HepG2 (cell line): ENCODE results near the gene ZNF540. TPM values are rescaled to one million over a fixed set of nuclear protein-coding genes. Genes with fewer than 3 reads are reported as not detected.

Source experiments
- CREB1 ChIP-seq, 2 experiments: fragments of 450-650 bp in 1 of 2; IDR thresholded peaks; 2 replicates each; pipeline ENCODE4 v1.6.1; 2016 to 2017; ENCODE audit warnings: control low read depth in 1 of 2, mild to moderate bottlenecking in 1 of 2, missing compliant biosample characterization in 1 of 2, missing genetic modification characterization in 1 of 2
- GPN1 ChIP-seq: sonication (generic); formaldehyde crosslinking; IDR thresholded peaks from 2 replicates; pipeline ENCODE4 v1.5.1; 2020; ENCODE audit warnings: missing genetic modification reagents, borderline replicate concordance
- HNRNPL ChIP-seq: fragments of 200-400 bp; formaldehyde crosslinking; IDR thresholded peaks from 2 replicates; pipeline ENCODE4 v1.6.1; 2017; ENCODE audit warnings: mild to moderate bottlenecking, low read depth, low read length
- SKI ChIP-seq: fragments of 450-650 bp; IDR thresholded peaks from one replicate; pipeline ENCODE4 v1.6.1; 2018; ENCODE audit warnings: mild to moderate bottlenecking; ENCODE audit not compliant: partially characterized antibody
- SMAD9 ChIP-seq: sonication (generic); formaldehyde crosslinking; IDR thresholded peaks from 2 replicates; pipeline ENCODE4 v1.5.1; 2020; ENCODE audit warnings: mild to moderate bottlenecking, missing genetic modification reagents
- THAP11 ChIP-seq: IDR thresholded peaks from 2 replicates; pipeline ENCODE4 v1.6.1; 2016; ENCODE audit warnings: missing biosample characterization, missing genetic modification reagents
- TSC22D2 ChIP-seq: sonication (generic); formaldehyde crosslinking; IDR thresholded peaks from 2 replicates; pipeline ENCODE4 v1.5.1; 2020; ENCODE audit warnings: missing genetic modification reagents, mild to moderate bottlenecking, borderline replicate concordance
- ZFP90 ChIP-seq: sonication (generic); formaldehyde crosslinking; IDR thresholded peaks from 2 replicates; pipeline ENCODE4 v1.8.0; 2022; ENCODE audit warnings: missing genetic modification reagents, mild to moderate bottlenecking, inconsistent platforms, borderline replicate concordance
- ZNF20 ChIP-seq: sonication (generic); formaldehyde crosslinking; IDR thresholded peaks from 2 replicates; pipeline ENCODE4 v1.4.0; 2020; ENCODE audit warnings: mild to moderate bottlenecking, moderate library complexity, missing genetic modification reagents
- ZNF720 ChIP-seq: sonication (generic); formaldehyde crosslinking; IDR thresholded peaks from 2 replicates; pipeline ENCODE4 v1.4.0; 2020; ENCODE audit warnings: missing genetic modification reagents
- ZNF776 ChIP-seq: sonication (generic); formaldehyde crosslinking; IDR thresholded peaks from 2 replicates; pipeline ENCODE4 v1.4.0; 2020; ENCODE audit warnings: mild to moderate bottlenecking, missing genetic modification reagents
- ZNF782 ChIP-seq: sonication (generic); formaldehyde crosslinking; IDR thresholded peaks from 2 replicates; pipeline ENCODE4 v1.4.0; 2020; ENCODE audit warnings: missing genetic modification reagents, mild to moderate bottlenecking, borderline replicate concordance
- ZNF891 ChIP-seq: sonication (generic); formaldehyde crosslinking; IDR thresholded peaks from 2 replicates; pipeline ENCODE4 v1.5.0; 2020; ENCODE audit warnings: mild to moderate bottlenecking, missing genetic modification reagents
- ZZZ3 ChIP-seq: sonication (generic); formaldehyde crosslinking; IDR thresholded peaks from 2 replicates; pipeline ENCODE4 v1.4.0; 2020; ENCODE audit warnings: missing genetic modification reagents, mild to moderate bottlenecking, borderline replicate concordance
- polyA plus RNA-seq, 8 experiments: library from polyadenylated mRNA; depleted of rRNA in 3 of 8; stranded (reverse) in 7 of 8; unstranded in 1 of 8; fragments of >200 nt; fragmentation: Illumina TruSeq in 4 of 8; extraction: Trizol in 4 of 8; gene quantifications; 2 replicates each; pipeline versions ENCODE4 v1.2.1 to v1.2.3, GENCODE V29; 2011 to 2016; ENCODE audit warnings: low read depth in 4 of 8, missing spikeins in 1 of 8, mixed read lengths in 1 of 8; ENCODE audit not compliant: insufficient read depth in 1 of 8
- total RNA-seq, 5 experiments: library from RNA; depleted of rRNA; stranded (reverse); fragments of >200 nt; fragmentation: Illumina TruSeq; extraction: Trizol; gene quantifications; 2 replicates each; pipeline ENCODE4 v1.2.3, GENCODE V29; 2016; ENCODE audit warnings: low read depth in 1 of 5
- TF ChIP-seq, protein P1 (sequence below): sonication (generic); formaldehyde crosslinking; IDR thresholded peaks from 2 replicates; pipeline ENCODE4 v1.4.0; 2020; ENCODE audit warnings: missing genetic modification reagents
- TF ChIP-seq, protein P2 (sequence below): fragments of 450-650 bp; IDR thresholded peaks from 2 replicates; pipeline ENCODE4 v1.6.1; 2017

ZNF540 gene
- total and polyA plus RNA-seq, 2 of the 13 experiments (the other 11 are each of a cell fraction or from before 2014, with no cell fraction given) = 0.21 to 0.40 TPM

DNA sequence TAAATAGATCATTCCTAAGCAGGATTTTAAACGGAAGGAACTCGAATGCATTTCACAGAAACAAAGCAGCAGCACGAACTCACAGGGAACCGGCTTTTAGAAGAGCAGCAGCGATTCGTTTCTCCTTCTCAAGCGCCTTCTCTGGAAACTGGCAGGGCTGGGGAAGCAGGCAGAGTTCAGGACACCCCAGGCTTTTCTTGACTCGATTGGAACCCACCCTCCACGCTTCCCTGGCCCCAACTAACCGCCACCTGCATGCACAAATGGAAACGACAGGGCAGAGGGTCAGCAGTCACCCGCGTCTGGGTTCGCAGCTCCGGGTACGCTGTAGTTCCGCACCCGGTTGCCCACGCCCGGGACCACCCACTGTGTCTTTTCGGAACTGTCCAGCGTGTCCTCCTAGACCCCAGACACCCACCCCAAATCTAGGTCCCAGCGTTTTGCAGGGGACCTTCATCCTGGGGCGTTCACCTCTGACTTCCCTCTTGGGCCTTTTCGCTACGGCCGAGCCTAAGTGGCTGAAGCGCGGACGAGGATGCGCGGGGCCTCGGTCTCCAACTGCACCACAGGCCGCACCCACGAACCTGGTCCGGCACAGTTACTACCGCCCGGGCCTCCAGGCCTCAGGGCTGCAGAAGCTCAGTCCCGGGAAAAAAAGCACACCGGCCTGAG is 60.1 kb downstream of the ZNF540 start (continued):
- TF ChIP-seq, protein P1, sequence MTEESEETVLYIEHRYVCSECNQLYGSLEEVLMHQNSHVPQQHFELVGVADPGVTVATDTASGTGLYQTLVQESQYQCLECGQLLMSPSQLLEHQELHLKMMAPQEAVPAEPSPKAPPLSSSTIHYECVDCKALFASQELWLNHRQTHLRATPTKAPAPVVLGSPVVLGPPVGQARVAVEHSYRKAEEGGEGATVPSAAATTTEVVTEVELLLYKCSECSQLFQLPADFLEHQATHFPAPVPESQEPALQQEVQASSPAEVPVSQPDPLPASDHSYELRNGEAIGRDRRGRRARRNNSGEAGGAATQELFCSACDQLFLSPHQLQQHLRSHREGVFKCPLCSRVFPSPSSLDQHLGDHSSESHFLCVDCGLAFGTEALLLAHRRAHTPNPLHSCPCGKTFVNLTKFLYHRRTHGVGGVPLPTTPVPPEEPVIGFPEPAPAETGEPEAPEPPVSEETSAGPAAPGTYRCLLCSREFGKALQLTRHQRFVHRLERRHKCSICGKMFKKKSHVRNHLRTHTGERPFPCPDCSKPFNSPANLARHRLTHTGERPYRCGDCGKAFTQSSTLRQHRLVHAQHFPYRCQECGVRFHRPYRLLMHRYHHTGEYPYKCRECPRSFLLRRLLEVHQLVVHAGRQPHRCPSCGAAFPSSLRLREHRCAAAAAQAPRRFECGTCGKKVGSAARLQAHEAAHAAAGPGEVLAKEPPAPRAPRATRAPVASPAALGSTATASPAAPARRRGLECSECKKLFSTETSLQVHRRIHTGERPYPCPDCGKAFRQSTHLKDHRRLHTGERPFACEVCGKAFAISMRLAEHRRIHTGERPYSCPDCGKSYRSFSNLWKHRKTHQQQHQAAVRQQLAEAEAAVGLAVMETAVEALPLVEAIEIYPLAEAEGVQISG (CRISPR knock-in tag) = peak; percentile 41; the same call in 1 of the 2 replicates
- TF ChIP-seq CREB1 (IDR thresholded peaks at IDR 0.05) = no peak
- TF ChIP-seq CREB1 (CRISPR knock-in tag; IDR thresholded peaks at IDR 0.05) = no peak
- no peak for TF ChIP-seq SMAD9 (CRISPR knock-in tag)
- peak; percentile 63; the same call in 1 of the 2 replicates for TF ChIP-seq ZNF891 (CRISPR knock-in tag)
- TF ChIP-seq SKI = no peak
- TF ChIP-seq ZNF776 (CRISPR knock-in tag) = 0 out of 2 replicates have a peak, but pooled peaks have one; percentile 35
- no peak for TF ChIP-seq ZZZ3 (CRISPR knock-in tag)
- peak; percentile 55; the same call in 1 of the 2 replicates for TF ChIP-seq ZNF20 (CRISPR knock-in tag)
- no peak for TF ChIP-seq TSC22D2 (CRISPR knock-in tag)
- no peak for TF ChIP-seq ZNF720 (CRISPR knock-in tag)
- no peak for TF ChIP-seq THAP11
- TF ChIP-seq HNRNPL = 0 out of 2 replicates have a peak, but pooled peaks have one; percentile 16
- no peak for TF ChIP-seq GPN1 (CRISPR knock-in tag)
- peak; percentile 29; the same call in 1 of the 2 replicates for TF ChIP-seq ZFP90 (CRISPR knock-in tag)
- TF ChIP-seq, protein P2, sequence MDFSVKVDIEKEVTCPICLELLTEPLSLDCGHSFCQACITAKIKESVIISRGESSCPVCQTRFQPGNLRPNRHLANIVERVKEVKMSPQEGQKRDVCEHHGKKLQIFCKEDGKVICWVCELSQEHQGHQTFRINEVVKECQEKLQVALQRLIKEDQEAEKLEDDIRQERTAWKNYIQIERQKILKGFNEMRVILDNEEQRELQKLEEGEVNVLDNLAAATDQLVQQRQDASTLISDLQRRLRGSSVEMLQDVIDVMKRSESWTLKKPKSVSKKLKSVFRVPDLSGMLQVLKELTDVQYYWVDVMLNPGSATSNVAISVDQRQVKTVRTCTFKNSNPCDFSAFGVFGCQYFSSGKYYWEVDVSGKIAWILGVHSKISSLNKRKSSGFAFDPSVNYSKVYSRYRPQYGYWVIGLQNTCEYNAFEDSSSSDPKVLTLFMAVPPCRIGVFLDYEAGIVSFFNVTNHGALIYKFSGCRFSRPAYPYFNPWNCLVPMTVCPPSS = no peak
- peak; percentile 78; the same call in 1 of the 2 replicates for TF ChIP-seq ZNF782 (CRISPR knock-in tag)
